HG03280 (cell line): Measurements from ENCODE around the gene CBX1.
"Not testable (repeated sequence)": the region's sequence is repeated elsewhere in the genome, so short reads cannot be mapped to it uniquely, and the experiment has no call there.

Source experiments
- ATAC-seq: cut with Tn5 transposase; IDR thresholded peaks from one replicate; pipeline ENCODE4 v1.9.1; 2021; ENCODE audit warnings: mild to moderate bottlenecking, moderate library complexity; ENCODE audit not compliant: unreplicated experiment

CBX1 gene

DNA sequence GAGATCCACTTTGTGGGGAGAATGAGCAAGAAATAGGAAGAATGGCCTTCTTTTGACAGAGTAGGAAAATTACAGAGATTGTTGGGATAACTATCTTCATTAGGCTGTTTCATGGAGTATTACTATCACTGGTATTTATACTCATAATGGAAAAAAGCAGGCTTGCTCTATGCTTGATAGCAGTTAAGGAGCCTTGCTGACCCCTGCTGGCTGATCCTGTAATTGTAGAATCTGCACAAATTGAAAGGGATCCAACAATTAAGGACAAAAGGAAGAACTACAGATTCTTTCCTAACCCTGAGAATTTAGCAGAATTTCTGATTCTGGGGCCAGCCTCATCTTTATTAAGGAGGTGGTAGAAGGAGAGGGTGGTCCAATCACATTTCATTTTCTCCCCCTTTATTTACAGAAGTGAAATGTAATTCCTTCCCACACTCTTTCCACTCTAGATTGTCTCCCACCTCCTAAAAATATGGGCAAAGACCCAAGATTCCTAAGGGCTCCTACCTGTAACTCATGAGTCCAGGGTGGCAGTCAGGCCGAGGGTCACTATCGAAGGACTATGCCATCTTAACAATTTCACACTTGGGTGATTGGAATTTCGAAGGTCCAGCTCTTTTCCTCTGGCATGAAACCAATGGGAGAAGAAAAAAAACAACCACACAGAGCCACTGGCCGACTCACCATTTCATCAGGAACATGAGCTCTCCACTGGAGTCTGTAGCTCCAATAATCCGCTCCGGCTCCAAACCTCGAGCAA lies 26.8 kb downstream of the CBX1 start:
- no peak for ATAC-seq

DNA sequence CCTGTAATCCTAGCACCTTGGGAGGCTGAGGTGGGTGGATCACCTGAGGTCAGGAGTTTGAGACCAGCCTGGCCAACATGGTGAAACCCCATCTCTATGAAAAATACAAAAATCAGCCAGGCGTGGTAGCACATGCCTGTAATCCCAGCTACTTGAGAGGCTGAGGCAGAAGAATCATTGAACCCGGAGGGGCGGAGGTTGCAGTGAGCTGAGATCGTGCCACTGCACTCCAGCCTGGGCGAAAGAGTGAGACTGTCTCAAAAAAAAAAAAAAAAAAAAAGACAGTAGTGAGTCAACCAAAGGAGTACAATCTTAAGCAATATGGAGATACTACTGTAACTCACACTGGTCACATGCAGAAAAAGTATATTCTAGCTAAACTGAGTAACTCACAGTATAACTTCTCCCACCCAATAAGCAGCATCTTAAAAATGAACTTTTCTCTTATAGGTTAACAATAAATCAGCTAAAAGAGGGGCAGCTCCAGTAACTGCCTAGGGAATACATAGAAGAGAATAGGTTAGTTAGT lies 27.6 kb downstream of the CBX1 start:
- not testable (repeated sequence) for ATAC-seq

DNA sequence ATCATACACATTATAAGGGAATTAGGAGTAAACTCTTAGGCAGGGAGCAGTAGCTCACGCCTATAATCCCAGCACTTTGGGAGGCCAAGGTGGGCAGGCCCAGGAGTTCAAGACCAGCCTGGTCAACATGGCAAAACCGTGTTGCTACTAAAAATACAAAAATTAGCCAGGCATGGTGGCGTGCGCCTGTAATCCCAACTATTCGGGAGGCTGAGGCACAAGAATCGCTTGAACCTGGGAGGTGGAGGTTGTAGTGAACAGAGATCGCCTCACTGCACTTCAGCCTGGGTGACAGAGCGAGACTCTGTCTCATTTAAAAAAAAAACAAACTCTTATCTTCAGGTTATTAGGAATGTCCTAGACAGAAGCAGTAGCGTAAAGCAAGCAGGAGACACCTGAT lies 28.5 kb downstream of the CBX1 start:
- not testable (repeated sequence) for ATAC-seq

- ATAC-seq, result no peak
Measured at GRCh38 chr17:48071654-48072053, 29.6 kb downstream of the CBX1 start.

GRCh38 chr17:48070195-48070594 lies 31.1 kb downstream of the CBX1 start:
- ATAC-seq, result no peak

DNA sequence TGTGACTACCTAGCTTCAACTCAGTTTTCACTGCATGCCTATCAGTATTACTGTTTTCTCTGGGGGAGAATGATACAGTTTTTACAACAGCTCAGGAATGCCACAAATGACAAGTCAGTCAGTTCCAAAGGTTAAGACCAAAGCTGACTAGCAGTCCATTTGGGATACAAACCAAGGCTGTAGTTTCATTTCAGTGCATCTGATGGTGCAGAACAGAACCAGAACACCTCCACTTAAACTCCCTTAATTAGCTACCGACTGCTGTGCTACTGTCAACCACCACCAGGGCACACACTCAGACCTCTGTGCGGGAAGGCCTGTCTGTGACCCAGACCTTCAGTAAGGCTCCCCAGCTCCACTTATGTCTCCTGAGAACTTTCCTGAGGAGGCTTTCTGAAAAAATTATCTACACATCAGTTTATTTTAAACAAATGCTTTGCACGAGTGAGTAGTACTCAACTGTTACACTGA lies 32.8 kb downstream of the CBX1 start:
- ATAC-seq, result no peak

DNA sequence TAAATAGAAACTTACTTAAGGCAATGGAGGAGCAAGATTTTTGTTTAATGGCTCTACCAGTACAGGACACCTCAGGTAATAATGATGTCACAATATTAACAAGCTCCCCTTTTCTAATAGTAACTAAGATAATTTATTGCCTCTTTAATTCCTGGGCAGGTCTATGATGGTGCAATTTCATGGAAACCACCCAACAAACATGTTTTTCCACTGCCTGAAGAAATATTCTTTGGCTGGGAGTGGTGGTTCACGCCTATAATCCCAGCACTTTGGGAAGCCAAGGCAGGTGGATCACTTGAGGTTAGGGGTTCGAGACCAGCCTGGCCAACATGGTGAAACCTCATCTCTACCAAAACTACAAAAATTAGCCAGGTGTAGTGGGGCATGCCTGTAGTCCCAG lies 33.5 kb downstream of the CBX1 start:
- ATAC-seq, result not testable (repeated sequence)

- ATAC-seq, result no peak
Measured at GRCh38 chr17:48067245-48067644, 34.0 kb downstream of the CBX1 start.

GRCh38 chr17:48066656-48067055 lies 34.6 kb downstream of the CBX1 start:
- ATAC-seq, result no peak

GRCh38 chr17:48066192-48066591 lies 35.1 kb downstream of the CBX1 start:
- no peak for ATAC-seq

- no peak for ATAC-seq
Measured at GRCh38 chr17:48064638-48065037, 36.6 kb downstream of the CBX1 start.

- no peak for ATAC-seq
Measured at GRCh38 chr17:48062273-48062672, 39.0 kb downstream of the CBX1 start.

- no peak for ATAC-seq
Measured at GRCh38 chr17:48060249-48060648, 41.0 kb downstream of the CBX1 start.

DNA sequence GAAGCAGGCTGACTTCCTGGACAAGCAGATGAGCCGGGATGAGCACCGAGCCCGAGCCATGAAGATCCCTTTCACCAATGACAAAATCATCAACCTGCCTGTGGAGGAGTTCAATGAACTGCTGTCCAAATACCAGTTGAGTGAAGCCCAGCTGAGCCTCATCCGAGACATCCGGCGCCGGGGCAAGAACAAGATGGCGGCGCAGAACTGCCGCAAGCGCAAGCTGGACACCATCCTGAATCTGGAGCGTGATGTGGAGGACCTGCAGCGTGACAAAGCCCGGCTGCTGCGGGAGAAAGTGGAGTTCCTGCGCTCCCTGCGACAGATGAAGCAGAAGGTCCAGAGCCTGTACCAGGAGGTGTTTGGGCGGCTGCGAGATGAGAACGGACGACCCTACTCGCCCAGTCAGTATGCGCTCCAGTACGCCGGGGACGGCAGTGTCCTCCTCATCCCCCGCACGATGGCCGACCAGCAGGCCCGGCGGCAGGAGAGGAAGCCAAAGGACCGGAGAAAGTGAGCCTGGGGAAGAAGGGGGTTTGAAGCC lies 42.1 kb downstream of the CBX1 start:
- no peak for ATAC-seq

DNA sequence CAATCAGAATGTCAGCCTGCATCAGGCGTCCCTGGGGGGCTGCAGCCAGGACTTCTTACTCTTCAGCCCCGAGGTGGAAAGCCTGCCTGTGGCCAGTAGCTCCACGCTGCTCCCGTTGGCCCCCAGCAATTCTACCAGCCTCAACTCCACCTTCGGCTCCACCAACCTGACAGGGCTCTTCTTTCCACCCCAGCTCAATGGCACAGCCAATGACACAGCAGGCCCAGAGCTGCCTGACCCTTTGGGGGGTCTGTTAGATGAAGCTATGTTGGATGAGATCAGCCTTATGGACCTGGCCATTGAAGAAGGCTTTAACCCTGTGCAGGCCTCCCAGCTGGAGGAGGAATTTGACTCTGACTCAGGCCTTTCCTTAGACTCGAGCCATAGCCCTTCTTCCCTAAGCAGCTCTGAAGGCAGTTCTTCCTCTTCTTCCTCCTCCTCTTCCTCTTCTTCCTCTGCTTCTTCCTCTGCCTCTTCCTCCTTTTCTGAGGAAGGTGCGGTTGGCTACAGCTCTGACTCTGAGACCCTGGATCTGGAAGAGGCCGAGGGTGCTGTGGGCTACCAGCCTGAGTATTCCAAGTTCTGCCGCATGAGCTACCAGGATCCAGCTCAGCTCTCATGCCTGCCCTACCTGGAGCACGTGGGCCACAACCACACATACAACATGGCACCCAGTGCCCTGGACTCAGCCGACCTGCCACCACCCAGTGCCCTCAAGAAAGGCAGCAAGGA lies 42.7 kb downstream of the CBX1 start:
- ATAC-seq, result no peak

DNA sequence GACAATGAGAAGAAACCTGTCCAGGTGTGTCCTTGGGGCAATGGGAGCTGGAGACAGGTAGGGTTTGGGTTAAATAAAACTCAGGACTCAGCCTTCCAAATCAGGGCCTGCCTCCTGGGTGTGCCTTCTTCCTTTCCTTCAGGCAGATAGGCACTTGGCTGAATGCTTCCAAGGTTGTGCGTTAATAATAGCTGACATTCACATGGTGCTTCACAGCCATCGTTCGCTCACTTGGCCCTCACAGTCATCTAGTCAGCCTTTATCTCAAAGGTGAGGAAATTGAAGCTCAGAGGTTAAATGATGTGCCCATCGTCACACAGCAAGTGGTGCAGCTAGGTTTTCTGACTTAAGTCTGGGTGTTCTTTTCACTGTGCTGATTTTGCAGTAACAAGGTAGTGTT lies 43.7 kb downstream of the CBX1 start:
- ATAC-seq, result no peak

DNA sequence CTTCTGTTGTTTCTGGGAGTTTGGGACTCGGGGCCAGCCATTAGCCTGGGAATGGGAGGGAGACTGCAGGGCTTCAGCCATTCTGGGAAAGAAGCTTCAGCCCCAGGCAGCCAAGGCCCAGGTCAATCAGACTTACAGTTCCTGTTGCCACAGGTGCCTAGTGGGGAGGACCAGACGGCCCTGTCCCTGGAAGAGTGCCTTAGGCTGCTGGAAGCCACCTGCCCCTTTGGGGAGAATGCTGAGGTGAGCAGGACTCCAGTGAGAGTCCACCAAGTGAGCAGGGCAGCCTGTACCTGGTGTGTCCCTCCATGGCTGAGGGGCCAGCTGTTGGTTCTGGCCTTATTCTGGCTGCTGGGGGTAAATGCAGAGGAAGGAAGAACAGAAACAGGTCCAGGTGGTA lies 44.4 kb downstream of the CBX1 start:
- no peak for ATAC-seq

GRCh38 chr17:48056246-48056745 lies 45.0 kb downstream of the CBX1 start:
- no peak for ATAC-seq

GRCh38 chr17:48055531-48056245 lies 45.6 kb downstream of the CBX1 start:
- ATAC-seq, result peak; percentile 48

DNA sequence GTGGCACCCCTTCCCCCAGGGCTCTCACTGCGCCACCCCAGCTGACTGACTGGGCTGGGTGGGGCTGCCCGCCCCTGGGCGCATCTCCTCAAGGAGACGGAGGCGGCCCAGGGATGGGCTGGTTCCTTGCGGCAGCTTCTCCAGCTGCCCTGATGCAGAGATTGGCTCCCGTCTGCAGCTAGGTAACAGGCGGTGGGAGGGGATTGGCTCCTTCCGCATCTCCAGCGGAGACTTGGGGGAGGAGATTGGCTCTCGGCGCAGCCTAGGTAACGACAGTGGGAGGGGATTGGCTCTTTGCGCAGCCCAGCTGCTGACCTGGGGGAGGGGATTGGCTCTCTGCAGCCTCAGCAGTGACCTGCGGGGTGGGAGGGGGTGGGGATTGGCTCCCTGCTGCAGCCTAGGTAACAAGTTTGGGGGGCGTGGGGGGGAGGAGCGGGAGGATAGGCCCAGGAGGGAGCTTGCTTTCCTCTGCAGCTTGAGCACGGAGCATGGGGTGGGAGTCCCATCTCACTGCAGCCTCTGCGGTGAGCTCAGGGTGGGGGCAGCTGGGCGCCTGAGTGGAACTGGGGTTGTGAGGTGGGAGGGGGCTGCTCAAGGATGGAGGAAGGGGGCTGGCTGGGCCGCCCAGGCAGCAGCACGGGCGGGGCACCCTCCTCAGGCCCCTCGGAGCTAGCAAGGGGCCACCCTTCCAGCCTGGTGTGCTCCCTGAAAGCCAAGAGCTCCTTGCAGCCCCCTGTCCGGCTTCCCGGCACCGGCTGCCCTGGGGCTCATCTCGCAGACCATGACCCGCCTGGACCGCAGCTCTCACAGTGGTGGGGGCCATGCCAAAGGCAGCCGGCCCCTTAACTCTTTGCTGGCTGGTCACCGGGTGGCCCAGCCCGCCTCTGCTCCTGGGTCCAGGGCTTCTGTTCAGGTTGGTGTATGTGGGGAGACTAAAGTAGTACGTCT lies 46.8 kb downstream of the CBX1 start:
- ATAC-seq, result no peak
